HepG2 (cell line): ENCODE results near the gene MTSS2. TPM values are rescaled to one million over a fixed set of nuclear protein-coding genes. Genes with fewer than 3 reads are reported as not detected.

Experiments
- ARHGAP35 ChIP-seq: sonication (generic); formaldehyde crosslinking; IDR thresholded peaks from 2 replicates; pipeline ENCODE4 v1.9.0; 2022; ENCODE audit warnings: mild to moderate bottlenecking, inconsistent platforms, moderate library complexity, missing genetic modification reagents, borderline replicate concordance
- ATF7-NPFF ChIP-seq: sonication (generic); formaldehyde crosslinking; IDR thresholded peaks from 2 replicates; pipeline ENCODE4 v1.8.1; 2023; ENCODE audit warnings: mild to moderate bottlenecking, low read depth, missing genetic modification reagents, moderate library complexity
- FOXK1 ChIP-seq: sonication (generic); formaldehyde crosslinking; IDR thresholded peaks from 2 replicates; pipeline ENCODE4 v1.4.0; 2020; ENCODE audit warnings: low read depth, missing genetic modification reagents, borderline replicate concordance
- KLF6 ChIP-seq: IDR thresholded peaks from 2 replicates; pipeline ENCODE4 v1.8.0; 2016; ENCODE audit warnings: missing biosample characterization, missing genetic modification reagents
- MTA3 ChIP-seq: sonication (generic); formaldehyde crosslinking; IDR thresholded peaks from 2 replicates; pipeline ENCODE4 v1.4.0; 2020; ENCODE audit warnings: missing genetic modification reagents
- MTERF4 ChIP-seq: sonication (generic); formaldehyde crosslinking; IDR thresholded peaks from 2 replicates; pipeline ENCODE4 v1.8.0; 2023; ENCODE audit warnings: mild to moderate bottlenecking, missing genetic modification reagents
- NFKBIZ ChIP-seq: IDR thresholded peaks from 2 replicates; pipeline ENCODE4 v1.6.1; 2018; ENCODE audit warnings: missing genetic modification reagents, missing compliant biosample characterization
- PHF21A ChIP-seq: sonication (generic); formaldehyde crosslinking; IDR thresholded peaks from 2 replicates; pipeline ENCODE4 v1.5.0; 2020; ENCODE audit warnings: mild to moderate bottlenecking, missing genetic modification reagents
- RBM39 ChIP-seq: fragments of 200-400 bp; formaldehyde crosslinking; IDR thresholded peaks from one replicate; pipeline ENCODE4 v1.6.1; 2018; ENCODE audit warnings: antibody characterized with exemption, mild to moderate bottlenecking, low read depth, low read length; ENCODE audit not compliant: poor library complexity, severe bottlenecking
- SALL1 ChIP-seq: sonication (generic); formaldehyde crosslinking; IDR thresholded peaks from 2 replicates; pipeline ENCODE4 v1.8.0; 2022; ENCODE audit warnings: mild to moderate bottlenecking, missing genetic modification reagents
- TERF1 ChIP-seq: sonication (generic); formaldehyde crosslinking; IDR thresholded peaks from 2 replicates; pipeline ENCODE4 v1.8.0; 2022; ENCODE audit warnings: mild to moderate bottlenecking, missing genetic modification reagents, moderate library complexity
- THYN1 ChIP-seq: sonication (generic); formaldehyde crosslinking; IDR thresholded peaks from 2 replicates; pipeline ENCODE4 v1.8.1; 2023; ENCODE audit warnings: low read depth, mild to moderate bottlenecking, moderate library complexity, missing genetic modification reagents, borderline replicate concordance
- ZBED4 ChIP-seq: sonication (generic); formaldehyde crosslinking; IDR thresholded peaks from 2 replicates; pipeline ENCODE4 v1.4.0; 2020; ENCODE audit warnings: missing genetic modification reagents, borderline replicate concordance
- ZNF101 ChIP-seq: sonication (generic); formaldehyde crosslinking; IDR thresholded peaks from 2 replicates; pipeline ENCODE4 v1.4.0; 2020; ENCODE audit warnings: mild to moderate bottlenecking, low read depth, missing genetic modification reagents, borderline replicate concordance
- ZNF12 ChIP-seq: sonication (generic); formaldehyde crosslinking; IDR thresholded peaks from 2 replicates; pipeline ENCODE4 v1.5.0; 2020; ENCODE audit warnings: missing genetic modification reagents
- ZNF124 ChIP-seq: sonication (generic); formaldehyde crosslinking; IDR thresholded peaks from 2 replicates; pipeline ENCODE4 v1.4.0; 2020; ENCODE audit warnings: missing genetic modification reagents
- ZNF678 ChIP-seq: sonication (generic); formaldehyde crosslinking; IDR thresholded peaks from 2 replicates; pipeline ENCODE4 v1.4.0; 2020; ENCODE audit warnings: mild to moderate bottlenecking, missing genetic modification reagents
- ZNF720 ChIP-seq: sonication (generic); formaldehyde crosslinking; IDR thresholded peaks from 2 replicates; pipeline ENCODE4 v1.4.0; 2020; ENCODE audit warnings: missing genetic modification reagents
- ZNF792 ChIP-seq: IDR thresholded peaks from 2 replicates; pipeline ENCODE4 v1.6.1; 2016
- polyA plus RNA-seq, 8 experiments: library from polyadenylated mRNA; depleted of rRNA in 3 of 8; stranded (reverse) in 7 of 8; unstranded in 1 of 8; fragments of >200 nt; fragmentation: Illumina TruSeq in 4 of 8; extraction: Trizol in 4 of 8; gene quantifications; 2 replicates each; pipeline versions ENCODE4 v1.2.1 to v1.2.3, GENCODE V29; 2011 to 2016; ENCODE audit warnings: low read depth in 4 of 8, missing spikeins in 1 of 8, mixed read lengths in 1 of 8; ENCODE audit not compliant: insufficient read depth in 1 of 8
- total RNA-seq, 5 experiments: library from RNA; depleted of rRNA; stranded (reverse); fragments of >200 nt; fragmentation: Illumina TruSeq; extraction: Trizol; gene quantifications; 2 replicates each; pipeline ENCODE4 v1.2.3, GENCODE V29; 2016; ENCODE audit warnings: low read depth in 1 of 5
- TF ChIP-seq, protein P1 (sequence below): sonication (generic); formaldehyde crosslinking; IDR thresholded peaks from 2 replicates; pipeline ENCODE4 v1.4.0; 2020; ENCODE audit warnings: mild to moderate bottlenecking, missing genetic modification reagents

MTSS2 gene
- total and polyA plus RNA-seq, 2 of the 13 experiments (the other 11 are each of a cell fraction or from before 2014, with no cell fraction given) = 132 to 242 TPM

- TF ChIP-seq TERF1 (CRISPR knock-in tag) (0 out of 2 replicates have a peak, but pooled peaks have one; percentile 17), FOXK1 (CRISPR knock-in tag) (no peak), ZNF101 (CRISPR knock-in tag) (no peak), ZBED4 (peak; percentile 47; the same call in 1 of the 2 replicates), MTA3 (CRISPR knock-in tag) (0 out of 2 replicates have a peak, but pooled peaks have one; percentile 66), ARHGAP35 (CRISPR knock-in tag) (0 out of 2 replicates have a peak, but pooled peaks have one; percentile 44), ZNF792 (CRISPR knock-in tag) (0 out of 2 replicates have a peak, but pooled peaks have one; percentile 15), ZNF678 (peak; percentile 19; the same call in 1 of the 2 replicates), ATF7-NPFF (peak; percentile 77), PHF21A (CRISPR knock-in tag) (0 out of 2 replicates have a peak, but pooled peaks have one; percentile 25), RBM39 (no peak), ZNF720 (CRISPR knock-in tag) (no peak), MTERF4 (CRISPR knock-in tag) (0 out of 2 replicates have a peak, but pooled peaks have one; percentile 41), NFKBIZ (CRISPR knock-in tag) (no peak), KLF6 (CRISPR knock-in tag) (peak; percentile 32; the same call in 1 of the 2 replicates), THYN1 (no peak), SALL1 (peak; percentile 63; the same call in 1 of the 2 replicates), ZNF12 (CRISPR knock-in tag) (0 out of 2 replicates have a peak, but pooled peaks have one; percentile 12), ZNF124 (CRISPR knock-in tag) (peak; percentile 48; the same call in 1 of the 2 replicates)
- TF ChIP-seq, protein P1, sequence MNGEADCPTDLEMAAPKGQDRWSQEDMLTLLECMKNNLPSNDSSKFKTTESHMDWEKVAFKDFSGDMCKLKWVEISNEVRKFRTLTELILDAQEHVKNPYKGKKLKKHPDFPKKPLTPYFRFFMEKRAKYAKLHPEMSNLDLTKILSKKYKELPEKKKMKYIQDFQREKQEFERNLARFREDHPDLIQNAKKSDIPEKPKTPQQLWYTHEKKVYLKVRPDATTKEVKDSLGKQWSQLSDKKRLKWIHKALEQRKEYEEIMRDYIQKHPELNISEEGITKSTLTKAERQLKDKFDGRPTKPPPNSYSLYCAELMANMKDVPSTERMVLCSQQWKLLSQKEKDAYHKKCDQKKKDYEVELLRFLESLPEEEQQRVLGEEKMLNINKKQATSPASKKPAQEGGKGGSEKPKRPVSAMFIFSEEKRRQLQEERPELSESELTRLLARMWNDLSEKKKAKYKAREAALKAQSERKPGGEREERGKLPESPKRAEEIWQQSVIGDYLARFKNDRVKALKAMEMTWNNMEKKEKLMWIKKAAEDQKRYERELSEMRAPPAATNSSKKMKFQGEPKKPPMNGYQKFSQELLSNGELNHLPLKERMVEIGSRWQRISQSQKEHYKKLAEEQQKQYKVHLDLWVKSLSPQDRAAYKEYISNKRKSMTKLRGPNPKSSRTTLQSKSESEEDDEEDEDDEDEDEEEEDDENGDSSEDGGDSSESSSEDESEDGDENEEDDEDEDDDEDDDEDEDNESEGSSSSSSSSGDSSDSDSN (CRISPR knock-in tag) = peak; percentile 64
Observed at GRCh38 chr16:70685061-70685937, 554 bp downstream of the MTSS2 start (continued).
